ENCODE data around the gene ZBTB21.

ZBTB21 gene

DNA sequence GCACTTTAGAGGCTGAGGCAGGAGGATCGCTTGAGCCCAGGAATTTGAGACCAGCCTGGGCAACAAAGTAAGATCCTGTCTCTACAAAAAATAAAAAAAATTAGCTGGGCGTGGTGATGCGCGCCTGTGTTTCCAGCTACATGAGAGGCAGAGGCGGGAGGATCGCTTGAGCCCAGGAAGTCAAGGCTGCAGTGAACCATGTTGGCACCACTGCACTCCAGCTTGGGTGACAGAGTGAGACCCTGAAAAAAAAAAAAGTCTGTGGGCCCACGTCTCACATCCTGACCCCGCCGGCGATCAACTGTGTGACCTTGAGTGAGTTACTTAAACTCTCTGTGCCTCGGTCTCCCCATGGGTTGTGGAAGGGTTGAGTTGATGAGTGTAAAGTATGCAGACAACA lies 12.7 kb upstream of the ZBTB21 start:
- no peaks in the 10 kb centered on the region for H3K27me3 ChIP-seq (ENCODE audit: low read depth, low read length)
- H2AFZ ChIP-seq (ENCODE audit: low read depth, low read length), result no peak overlapping the region
- H3K9me3 ChIP-seq (ENCODE audit: insufficient read depth, low read length), result no peaks in the 10 kb centered on the region
- no peaks in the 10 kb centered on the region for H3K79me2 ChIP-seq (ENCODE audit: low read length)
- no peaks in the 10 kb centered on the region for H4K20me1 ChIP-seq (ENCODE audit: insufficient read depth, low read length)
- H3K4me1 ChIP-seq (ENCODE audit: low read length), result no peaks in the 10 kb centered on the region
- H3K4me3 ChIP-seq (ENCODE audit: low read length), result no peak overlapping the region
- H3K4me2 ChIP-seq (ENCODE audit: low read length), result no peak overlapping the region
- TF ChIP-seq EZH2phosphoT487 (IDR thresholded peaks at IDR 0.05; ENCODE audit: low read depth), result no peak
- TF ChIP-seq, protein P1, sequence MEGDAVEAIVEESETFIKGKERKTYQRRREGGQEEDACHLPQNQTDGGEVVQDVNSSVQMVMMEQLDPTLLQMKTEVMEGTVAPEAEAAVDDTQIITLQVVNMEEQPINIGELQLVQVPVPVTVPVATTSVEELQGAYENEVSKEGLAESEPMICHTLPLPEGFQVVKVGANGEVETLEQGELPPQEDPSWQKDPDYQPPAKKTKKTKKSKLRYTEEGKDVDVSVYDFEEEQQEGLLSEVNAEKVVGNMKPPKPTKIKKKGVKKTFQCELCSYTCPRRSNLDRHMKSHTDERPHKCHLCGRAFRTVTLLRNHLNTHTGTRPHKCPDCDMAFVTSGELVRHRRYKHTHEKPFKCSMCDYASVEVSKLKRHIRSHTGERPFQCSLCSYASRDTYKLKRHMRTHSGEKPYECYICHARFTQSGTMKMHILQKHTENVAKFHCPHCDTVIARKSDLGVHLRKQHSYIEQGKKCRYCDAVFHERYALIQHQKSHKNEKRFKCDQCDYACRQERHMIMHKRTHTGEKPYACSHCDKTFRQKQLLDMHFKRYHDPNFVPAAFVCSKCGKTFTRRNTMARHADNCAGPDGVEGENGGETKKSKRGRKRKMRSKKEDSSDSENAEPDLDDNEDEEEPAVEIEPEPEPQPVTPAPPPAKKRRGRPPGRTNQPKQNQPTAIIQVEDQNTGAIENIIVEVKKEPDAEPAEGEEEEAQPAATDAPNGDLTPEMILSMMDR (IDR thresholded peaks at IDR 0.05; ENCODE audit: low read depth, low read length), result no peak
- no peak overlapping the region for H3K27ac ChIP-seq (ENCODE audit: low read length)
- H3K36me3 ChIP-seq (replicated peaks; ENCODE audit: low read depth, low read length), result no peaks in the 10 kb centered on the region
- no peak overlapping the region for H3K9ac ChIP-seq (ENCODE audit: low read length)

GRCh38 chr21:42022091-42022430 lies 11.9 kb upstream of the ZBTB21 start:
- H2AFZ ChIP-seq (ENCODE audit: low read depth, low read length), result no peak overlapping the region
- H3K4me3 ChIP-seq (ENCODE audit: low read length), result no peak overlapping the region
- no peaks in the 10 kb centered on the region for H3K9me3 ChIP-seq (ENCODE audit: insufficient read depth, low read length)
- TF ChIP-seq, protein P1 (IDR thresholded peaks at IDR 0.05; ENCODE audit: low read depth, low read length), result no peak
- TF ChIP-seq EZH2phosphoT487 (IDR thresholded peaks at IDR 0.05; ENCODE audit: low read depth), result no peak
- H3K4me2 ChIP-seq (ENCODE audit: low read length), result no peak overlapping the region
- H3K4me1 ChIP-seq (ENCODE audit: low read length), result no peaks in the 10 kb centered on the region
- no peak overlapping the region for H3K9ac ChIP-seq (ENCODE audit: low read length)
- H4K20me1 ChIP-seq (ENCODE audit: insufficient read depth, low read length), result no peaks in the 10 kb centered on the region
- H3K36me3 ChIP-seq (replicated peaks; ENCODE audit: low read depth, low read length), result no peaks in the 10 kb centered on the region
- no peaks in the 10 kb centered on the region for H3K79me2 ChIP-seq (ENCODE audit: low read length)
- H3K27ac ChIP-seq (ENCODE audit: low read length), result no peak overlapping the region
- H3K27me3 ChIP-seq (ENCODE audit: low read depth, low read length), result no peaks in the 10 kb centered on the region

- H3K4me2 ChIP-seq (ENCODE audit: low read length), result no peak overlapping the region
These were observed 11.4 kb upstream of the ZBTB21 start for GRCh38 chr21:42021371-42022090.

DNA sequence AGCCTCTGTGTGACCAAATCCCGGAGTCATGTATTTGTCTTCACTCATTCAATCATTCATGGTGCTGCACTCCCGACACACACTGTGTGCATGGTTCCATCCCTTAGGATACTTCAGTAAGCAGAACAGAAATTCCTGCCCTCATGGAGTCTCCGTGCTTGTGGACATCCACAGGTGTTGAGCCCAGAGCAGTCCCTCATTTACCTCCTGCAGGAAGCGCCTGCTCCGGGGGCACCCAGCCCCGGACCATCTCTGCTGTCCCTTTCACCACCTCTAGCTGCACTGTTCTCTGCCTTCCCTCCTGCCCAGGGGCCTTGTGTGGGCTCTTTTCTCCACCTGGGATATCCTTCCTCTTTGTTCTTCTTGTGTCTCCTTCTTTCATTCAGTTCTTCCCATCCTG lies 9.5 kb upstream of the ZBTB21 start:
- no peak for TF ChIP-seq EZH2phosphoT487 (IDR thresholded peaks at IDR 0.05; ENCODE audit: low read depth)
- TF ChIP-seq, protein P1 (IDR thresholded peaks at IDR 0.05; ENCODE audit: low read depth, low read length), result no peak
- H3K9ac ChIP-seq (ENCODE audit: low read length), result no peak overlapping the region
- no peak overlapping the region for H3K4me3 ChIP-seq (ENCODE audit: low read length)
- no peaks in the 10 kb centered on the region for H3K79me2 ChIP-seq (ENCODE audit: low read length)
- no peaks in the 10 kb centered on the region for H3K4me1 ChIP-seq (ENCODE audit: low read length)
- no peak overlapping the region for H3K27ac ChIP-seq (ENCODE audit: low read length)
- no peaks in the 10 kb centered on the region for H3K36me3 ChIP-seq (replicated peaks; ENCODE audit: low read depth, low read length)
- H4K20me1 ChIP-seq (ENCODE audit: insufficient read depth, low read length), result no peaks in the 10 kb centered on the region
- no peak overlapping the region for H2AFZ ChIP-seq (ENCODE audit: low read depth, low read length)
- H3K9me3 ChIP-seq (ENCODE audit: insufficient read depth, low read length), result no peaks in the 10 kb centered on the region
- no peaks in the 10 kb centered on the region for H3K27me3 ChIP-seq (ENCODE audit: low read depth, low read length)
- no peak overlapping the region for H3K4me2 ChIP-seq (ENCODE audit: low read length)

More at GRCh38 chr21:42021371-42022090, 11.4 kb upstream of the ZBTB21 start:
- Histone ChIP-seq H3K27ac (ENCODE audit: low read length) (no peak overlapping the region), H4K20me1 (ENCODE audit: insufficient read depth, low read length) (no peaks in the 10 kb centered on the region), H3K9ac (ENCODE audit: low read length) (no peak overlapping the region), H3K9me3 (ENCODE audit: insufficient read depth, low read length) (no peaks in the 10 kb centered on the region), H3K79me2 (ENCODE audit: low read length) (no peaks in the 10 kb centered on the region), H3K4me3 (ENCODE audit: low read length) (no peak overlapping the region), H3K27me3 (ENCODE audit: low read depth, low read length) (no peaks in the 10 kb centered on the region), H3K4me1 (ENCODE audit: low read length) (no peaks in the 10 kb centered on the region), H2AFZ (ENCODE audit: low read depth, low read length) (no peak overlapping the region), H3K36me3 (replicated peaks; ENCODE audit: low read depth, low read length) (no peaks in the 10 kb centered on the region)
- TF ChIP-seq EZH2phosphoT487 (IDR thresholded peaks at IDR 0.05; ENCODE audit: low read depth), result no peak
- TF ChIP-seq, protein P1 (IDR thresholded peaks at IDR 0.05; ENCODE audit: low read depth, low read length), result no peak

All from OCI-LY3 (cell line).